Muscle of leg (tissue), 11 donors: ENCODE results near the gene CLEC9A. TPM values are rescaled to one million over a fixed set of nuclear protein-coding genes. Genes with fewer than 3 reads are reported as not detected.

Experiments
- DNase-seq: peaks from one replicate; pipeline ENCODE4 v3.0.0; 2013
- H3K27ac ChIP-seq: one replicate; pipeline ENCODE4 v1.5.1; 2013; ENCODE audit warnings: mild to moderate bottlenecking, low read length, control low read depth
- H3K27me3 ChIP-seq: one replicate; pipeline ENCODE4 v1.6.1; 2013; ENCODE audit warnings: low read length; ENCODE audit not compliant: control insufficient read depth, insufficient read depth
- H3K36me3 ChIP-seq: one replicate; pipeline ENCODE4 v1.6.1; 2013; ENCODE audit warnings: low read length; ENCODE audit not compliant: control insufficient read depth, insufficient read depth
- H3K4me1 ChIP-seq: one replicate; pipeline ENCODE4 v1.6.1; 2013; ENCODE audit warnings: low read length; ENCODE audit not compliant: control insufficient read depth, insufficient read depth
- H3K4me3 ChIP-seq: one replicate; pipeline ENCODE4 v1.5.1; 2013; ENCODE audit warnings: low read length, control low read depth
- H3K9me3 ChIP-seq: replicated peaks from 2 replicates; pipeline ENCODE4 v1.6.1; 2013; ENCODE audit warnings: low read depth, low read length; ENCODE audit not compliant: control insufficient read depth
- WGBS: methylation state at CpG from one replicate; pipeline ENCODE4 v1.1.5; 2013; ENCODE audit warnings: missing lambda C conversion rate; ENCODE audit not compliant: insufficient coverage; 5-methylcytosine and 5-hydroxymethylcytosine counted together
- polyA plus RNA-seq, 8 donors: library from polyadenylated mRNA; unstranded; fragments of 120-200 nt; gene quantifications; one replicate each; pipeline versions ENCODE4 v1.2.1 to v1.2.3, GENCODE V29; 2013; ENCODE audit warnings: inconsistent platforms in 1 of 8, low replicate concordance in 1 of 8; ENCODE audit not compliant: insufficient read length in 8 of 8, insufficient read depth in 1 of 8
- total RNA-seq: library from RNA; stranded (reverse); fragments of 120-200 nt; gene quantifications from one replicate; pipeline ENCODE4 v1.2.4, GENCODE V29; 2013

The CLEC9A gene
- total and polyA plus RNA-seq, 9 donors = 0.11 to 0.45 (median 0.19) TPM; not detected in 1

DNA sequence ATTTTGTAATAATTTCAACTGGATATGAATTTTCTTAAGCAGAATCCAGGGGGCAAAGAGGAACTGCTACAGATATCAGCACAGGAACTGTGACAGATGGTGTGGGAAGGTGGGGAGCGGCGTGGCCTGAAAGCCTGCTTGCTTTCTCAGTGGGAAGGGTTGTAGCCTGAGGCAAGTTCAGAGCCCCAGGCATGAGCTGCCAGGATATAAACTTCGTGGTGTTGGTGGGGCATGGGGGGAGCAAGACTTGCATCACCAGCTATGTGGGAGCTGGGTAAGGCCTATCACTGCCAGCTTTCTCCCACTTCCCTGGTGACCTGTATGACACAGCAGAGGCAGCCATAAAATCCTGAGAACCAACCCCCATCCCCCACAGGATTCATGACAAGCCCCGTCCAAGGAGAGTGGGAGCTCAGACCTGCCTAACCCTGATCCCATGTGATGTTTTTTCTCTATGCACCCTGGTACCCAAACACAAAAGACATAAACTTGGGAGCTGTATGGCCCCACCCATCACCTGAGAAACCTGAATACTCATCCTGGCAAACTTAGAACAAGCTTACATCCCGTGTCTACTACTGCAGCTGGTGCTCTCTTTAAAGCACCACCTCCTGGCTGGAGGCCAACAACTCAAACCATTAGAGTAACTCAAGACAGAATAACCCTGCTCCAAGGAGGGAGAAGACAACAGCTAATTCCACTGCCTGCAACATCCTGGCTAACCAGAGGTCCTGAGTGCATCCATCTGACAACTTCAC lies 51.8 kb downstream of the CLEC9A start:
- Histone ChIP-seq H3K4me1 (no peaks in the 10 kb centered on the region), H3K36me3 (no peaks in the 10 kb centered on the region), H3K9me3 (peaks cover 3% of the 10 kb centered on the region), H3K27me3 (no peaks in the 10 kb centered on the region), H3K4me3 (no peak overlapping the region), H3K27ac (no peak overlapping the region)
- 74% methylated on average over 4 of the region's 5 CpGs for WGBS
- DNase-seq = no peak

DNA sequence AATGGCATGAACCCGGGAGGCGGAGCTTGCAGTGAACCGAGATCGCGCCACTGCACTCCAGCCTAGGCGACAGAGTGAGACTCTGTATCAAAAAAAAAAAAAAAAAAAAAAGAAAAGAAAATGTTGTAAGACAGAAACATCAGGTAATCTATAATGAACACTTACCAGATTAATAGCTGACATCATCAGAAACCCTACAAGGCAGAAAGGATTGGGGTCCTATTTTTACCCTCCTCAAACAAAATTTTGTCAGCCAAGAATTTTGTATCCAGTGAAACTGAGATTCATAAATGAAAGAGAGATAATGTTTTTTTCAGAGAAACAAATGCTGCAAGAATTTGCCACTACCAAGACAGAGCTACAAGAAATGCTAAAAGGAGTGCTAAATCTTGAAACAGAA lies 54.3 kb downstream of the CLEC9A start:
- H3K36me3 ChIP-seq = no peaks in the 10 kb centered on the region
- DNase-seq = no peak
- H3K27me3 ChIP-seq = no peaks in the 10 kb centered on the region
- no CpG with 5 or more reads among the region's 6 CpGs for WGBS
- H3K27ac ChIP-seq = no peak overlapping the region
- peaks cover 3% of the 10 kb centered on the region for H3K9me3 ChIP-seq
- no peaks in the 10 kb centered on the region for H3K4me1 ChIP-seq
- no peak overlapping the region for H3K4me3 ChIP-seq

DNA sequence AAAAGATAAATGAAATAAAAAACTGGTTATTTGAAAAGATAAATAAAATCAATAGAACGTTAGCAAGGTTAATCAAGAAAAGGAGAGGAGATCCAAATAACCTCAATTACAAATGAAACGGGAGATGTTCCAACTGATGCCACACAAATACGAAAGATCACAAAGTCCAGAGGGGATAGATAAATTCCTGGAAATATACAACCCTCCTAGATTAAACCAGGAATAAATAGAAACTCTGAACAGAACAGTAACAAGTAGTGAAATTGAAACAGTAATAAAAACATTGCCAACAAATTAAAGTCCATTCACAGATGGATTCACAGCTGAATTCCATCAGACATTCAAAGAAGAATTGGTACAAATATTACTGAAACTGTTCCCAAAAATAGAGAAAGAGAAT lies 55.9 kb downstream of the CLEC9A start:
- Histone ChIP-seq H3K27me3 (no peaks in the 10 kb centered on the region), H3K4me1 (no peaks in the 10 kb centered on the region), H3K4me3 (no peak overlapping the region), H3K27ac (no peak overlapping the region), H3K9me3 (peaks cover 3% of the 10 kb centered on the region), H3K36me3 (no peaks in the 10 kb centered on the region)
- DNase-seq = no peak
- no CpG with 5 or more reads among the region's 3 CpGs for WGBS

DNA sequence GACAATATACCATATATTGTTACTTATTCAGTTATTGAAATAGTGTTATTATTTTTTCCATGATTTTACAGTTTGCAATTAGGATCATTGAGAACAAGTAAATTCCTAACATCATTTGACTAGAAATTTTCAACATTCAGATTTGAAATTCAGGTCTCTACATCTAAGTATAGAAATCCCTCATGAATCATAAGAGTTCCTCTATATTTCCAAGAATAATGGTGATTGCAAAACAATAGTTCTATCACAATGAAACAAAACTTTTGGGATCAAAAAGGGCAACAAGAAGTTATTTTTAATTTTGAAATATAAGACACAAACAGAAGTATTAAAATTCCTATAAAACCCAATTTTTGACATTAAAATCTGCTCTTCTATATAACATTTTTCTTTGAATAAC lies 57.5 kb downstream of the CLEC9A start:
- no peak overlapping the region for H3K27ac ChIP-seq
- no peak overlapping the region for H3K4me3 ChIP-seq
- no peaks in the 10 kb centered on the region for H3K27me3 ChIP-seq
- peaks cover 3% of the 10 kb centered on the region for H3K9me3 ChIP-seq
- H3K4me1 ChIP-seq = no peaks in the 10 kb centered on the region
- no peak for DNase-seq
- no peaks in the 10 kb centered on the region for H3K36me3 ChIP-seq

DNA sequence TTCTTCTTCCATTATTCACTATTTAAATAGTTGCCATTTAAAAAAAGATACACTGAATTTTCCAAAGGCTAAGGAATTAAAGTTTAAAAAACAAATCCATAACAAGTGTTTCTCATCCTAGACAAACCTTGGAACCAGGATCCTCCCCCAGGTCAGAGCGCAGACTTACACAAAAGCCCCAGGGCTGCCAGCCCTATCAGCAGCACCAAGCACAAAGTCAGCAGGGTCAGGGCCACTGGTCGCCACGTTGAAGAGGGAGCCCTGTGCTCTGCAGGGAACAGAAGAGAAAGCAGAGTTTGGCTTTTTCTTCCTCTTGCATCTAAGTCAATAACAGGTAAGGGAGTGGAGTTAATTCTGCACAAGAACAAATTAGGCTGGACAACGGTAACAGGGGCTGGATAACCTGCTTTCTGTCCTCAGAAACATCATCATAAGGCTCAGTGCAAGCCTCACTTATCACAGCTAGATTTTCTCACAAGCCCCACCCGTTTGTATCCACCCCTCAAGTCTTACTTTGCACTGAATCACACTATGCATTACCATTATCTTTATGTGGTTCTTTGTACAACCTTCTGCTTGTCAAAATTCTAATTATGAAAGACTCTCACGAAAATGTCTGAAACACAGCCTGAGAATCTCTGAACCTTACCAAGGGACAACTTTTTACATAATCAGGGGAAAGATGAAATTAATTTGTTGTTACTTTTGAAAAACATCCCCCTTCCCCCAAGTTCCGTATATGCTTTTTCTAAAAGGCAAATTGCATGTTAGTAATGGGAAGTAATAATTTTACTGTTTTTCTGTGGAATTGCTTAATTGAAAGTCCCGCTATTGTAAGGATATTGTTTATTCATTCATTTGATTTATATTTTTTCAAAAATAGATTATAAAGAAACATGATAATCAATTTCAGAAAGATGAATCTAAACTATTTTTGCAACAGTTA lies 58.7 kb downstream of the CLEC9A start:
- H3K9me3 ChIP-seq = no peaks in the 10 kb centered on the region
- no peak overlapping the region for H3K4me3 ChIP-seq
- no peaks in the 10 kb centered on the region for H3K27me3 ChIP-seq
- H3K4me1 ChIP-seq = no peaks in the 10 kb centered on the region
- H3K27ac ChIP-seq = no peak overlapping the region
- H3K36me3 ChIP-seq = no peaks in the 10 kb centered on the region
- WGBS = 68% methylated on average over 2 of the region's 8 CpGs
- DNase-seq = no peak

DNA sequence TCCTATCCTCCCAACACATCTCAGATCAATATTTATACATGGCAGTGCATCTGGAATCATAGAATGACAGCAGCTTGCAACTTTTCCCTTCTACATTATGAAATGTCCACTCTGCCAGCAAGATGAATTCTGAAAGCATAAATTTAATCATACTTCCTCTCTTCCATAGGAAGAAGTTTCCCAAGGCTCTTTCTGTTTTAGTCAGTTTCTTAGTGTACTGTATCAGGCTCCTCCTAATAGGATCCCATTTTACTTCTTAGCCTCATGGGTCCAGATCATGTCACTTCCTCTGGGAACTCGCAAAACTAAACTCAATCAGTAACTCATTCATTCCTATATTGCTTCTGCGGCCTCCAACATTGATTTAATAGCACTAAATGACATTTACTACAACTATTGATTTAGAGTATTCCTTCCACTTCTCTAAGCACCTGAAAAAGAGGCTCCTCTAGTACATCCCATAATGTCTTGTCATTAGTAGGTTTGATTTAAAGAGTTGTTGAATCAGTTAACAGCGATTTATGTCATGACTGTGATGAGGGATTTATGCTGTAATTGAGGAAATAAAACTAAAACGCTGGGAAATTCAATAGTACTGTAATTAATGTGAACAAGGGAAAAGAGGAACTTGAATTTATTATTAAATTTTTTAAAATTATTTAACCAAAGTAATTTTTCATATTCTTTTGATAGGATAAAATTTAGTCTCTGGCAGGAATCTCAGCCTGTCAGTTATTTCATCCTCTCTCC lies 64.3 kb downstream of the CLEC9A start:
- Histone ChIP-seq H3K9me3 (no peaks in the 10 kb centered on the region), H3K27ac (peak overlapping the region; percentile 36), H3K27me3 (no peaks in the 10 kb centered on the region), H3K36me3 (no peaks in the 10 kb centered on the region), H3K4me1 (peaks cover 2% of the 10 kb centered on the region), H3K4me3 (no peak overlapping the region)
- DNase-seq = peak; percentile 64
- no CpG with 5 or more reads among the region's 4 CpGs for whole genome bisulfite sequencing

DNA sequence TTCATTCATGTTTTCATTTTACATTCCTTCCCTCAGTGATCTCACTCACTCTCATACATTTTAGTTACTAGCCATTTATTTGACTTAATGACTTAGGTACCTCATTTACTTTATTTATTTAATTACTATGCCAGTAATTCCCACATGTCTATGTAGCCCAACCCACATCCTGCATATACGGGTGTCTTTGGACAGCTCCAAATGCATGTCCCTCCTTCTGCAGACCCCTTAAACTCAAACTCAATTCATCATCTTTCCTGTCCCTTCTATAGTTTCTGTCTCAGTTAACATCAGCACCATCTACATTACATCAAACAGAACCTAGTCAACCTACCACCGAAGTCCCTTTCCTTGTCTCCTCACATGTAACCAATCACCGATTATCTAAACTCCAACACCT lies 65.5 kb downstream of the CLEC9A start:
- H3K9me3 ChIP-seq = no peaks in the 10 kb centered on the region
- 79% methylated on average over 2 of the region's 3 CpGs for WGBS
- no peak overlapping the region for H3K27ac ChIP-seq
- DNase-seq = no peak
- no peaks in the 10 kb centered on the region for H3K27me3 ChIP-seq
- H3K4me3 ChIP-seq = no peak overlapping the region
- no peaks in the 10 kb centered on the region for H3K36me3 ChIP-seq
- peaks cover 5% of the 10 kb centered on the region for H3K4me1 ChIP-seq

DNA sequence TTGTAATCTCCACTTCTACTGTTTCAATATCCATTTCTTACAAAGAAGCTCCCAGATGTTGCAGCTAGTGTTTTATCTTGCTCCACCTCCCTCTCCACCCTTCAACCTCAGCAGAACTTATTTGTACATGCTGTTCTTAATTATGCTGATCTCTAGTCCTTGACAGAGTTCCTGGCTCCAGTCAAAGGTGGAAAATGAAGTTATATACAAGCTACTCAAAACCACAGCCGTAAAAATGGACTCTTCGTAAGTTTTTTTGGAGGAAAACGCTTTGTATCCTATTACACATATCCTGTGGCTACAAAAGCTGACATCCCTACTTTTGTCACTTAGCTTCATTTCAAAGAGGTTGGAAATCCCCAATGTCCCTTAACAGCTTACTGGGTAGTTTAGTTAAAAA lies 67.0 kb downstream of the CLEC9A start:
- H3K4me3 ChIP-seq = no peak overlapping the region

DNA sequence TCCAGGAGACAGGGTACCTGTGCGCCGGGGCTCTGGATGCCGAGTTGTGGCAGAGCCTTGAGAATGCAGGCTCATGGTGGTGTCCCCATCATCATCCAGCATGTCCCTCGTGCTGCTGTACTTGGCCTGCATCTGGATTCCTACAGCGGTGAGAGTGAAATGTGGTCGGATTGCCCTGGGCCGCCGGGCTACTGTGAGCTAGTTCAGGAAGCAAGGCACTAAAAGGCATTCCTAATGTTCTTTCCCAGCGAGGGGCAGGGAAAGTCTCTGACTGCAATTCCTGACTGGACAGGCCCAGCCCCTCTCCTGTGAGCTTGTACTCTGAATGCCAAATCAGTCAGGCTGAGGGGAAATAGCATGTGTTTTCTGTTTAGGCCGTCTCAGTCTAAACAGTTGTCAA lies 68.3 kb downstream of the CLEC9A start, which contains the start of gene CLEC1A:
TSS of gene CLEC1A (minus strand) at position 195 of the 400 bp plus-strand sequence. CDS start at position 132, 63 bp downstream.
- Histone ChIP-seq H3K4me1 (peaks cover 12% of the 10 kb centered on the region), H3K27me3 (no peaks in the 10 kb centered on the region), H3K9me3 (no peaks in the 10 kb centered on the region), H3K4me3 (peak within 1 kb of the TSS; percentile 2), H3K27ac (peak within 1 kb of the TSS; percentile 80), H3K36me3 (no peaks in the 10 kb centered on the region)
- DNase-seq = peak; percentile 74
- 32% methylated on average over 9 of the region's 10 CpGs for WGBS

More for the DNA sequence above, 67.0 kb downstream of the CLEC9A start:
- Histone ChIP-seq H3K9me3 (no peaks in the 10 kb centered on the region), H3K27me3 (no peaks in the 10 kb centered on the region), H3K4me1 (peaks cover 12% of the 10 kb centered on the region), H3K27ac (peak overlapping the region; percentile 80), H3K36me3 (no peaks in the 10 kb centered on the region)
- no CpG with 5 or more reads among the region's 3 CpGs for WGBS
- peak; percentile 30 for DNase-seq
